ENCODE measurements around the gene C1QTNF9B. TPM values are rescaled to one million over a fixed set of nuclear protein-coding genes. Genes with fewer than 3 reads are reported as not detected.

The C1QTNF9B gene
- total and polyA plus RNA-seq, 2 of the 8 experiments (the other 6 are each of a cell fraction or from before 2014, with no cell fraction given): 0.11 TPM; not detected in 1

GRCh38 chr13:23928985-23929384 is 31.7 kb upstream of the C1QTNF9B start:
- Histone ChIP-seq H4K5ac (ENCODE audit: insufficient read length, low read depth, low read length) (no peak overlapping the region), H3K36me3 (ENCODE audit: control insufficient read depth in 2 of 4, insufficient read depth in 4 of 4, low read length in 3 of 4) (no peaks in the 10 kb centered on the region), H3K4me2 (ENCODE audit: insufficient read depth in 1 of 2, low read depth in 2 of 2, low read length in 2 of 2) (no peak overlapping the region), H3K18ac (ENCODE audit: extremely low read depth, low read length) (no peak overlapping the region), H2BK12ac (ENCODE audit: low read depth, low read length) (no peak overlapping the region), H3K14ac (ENCODE audit: insufficient read length) (no peak overlapping the region), H3K4ac (replicated peaks; ENCODE audit: insufficient read length, low read depth, low read length) (peak overlapping the region; percentile 85), H2BK20ac (ENCODE audit: low read length) (no peak overlapping the region), H2AFZ (ENCODE audit: low read length) (no peak overlapping the region), H2BK15ac (ENCODE audit: low read length) (no peak overlapping the region), H3K56ac (replicated peaks; ENCODE audit: insufficient read length, low read depth, low read length) (no peak overlapping the region), H3K9ac (replicated peaks in 1 of 4; ENCODE audit: extremely low read depth in 1 of 4, low read depth in 3 of 4, low read length in 3 of 4) (no peak overlapping the region), H3K4me3 (ENCODE audit: extremely low read depth in 1 of 4, insufficient read depth in 2 of 4, low read depth in 3 of 4, low read length in 4 of 4) (no peak overlapping the region), H3K23me2 (ENCODE audit: low read depth, low read length) (no peaks in the 10 kb centered on the region), H3K27ac (ENCODE audit: low read depth, low read length) (no peak overlapping the region), H3K23ac (ENCODE audit: insufficient read length) (no peak overlapping the region), H4K8ac (ENCODE audit: extremely low read depth, insufficient read depth, low read length) (no peak overlapping the region), H2BK5ac (ENCODE audit: low read depth, low read length) (no peak overlapping the region), H3K79me2 (ENCODE audit: control insufficient read depth in 1 of 2, insufficient read depth in 2 of 2, low read length in 2 of 2) (no peaks in the 10 kb centered on the region), H2AK5ac (ENCODE audit: low read depth, low read length) (no peak overlapping the region), H3K9me3 (ENCODE audit: insufficient read depth in 2 of 2, low read depth in 1 of 2, low read length in 1 of 2) (no peaks in the 10 kb centered on the region), H4K20me1 (replicated peaks in 1 of 2; ENCODE audit: control insufficient read depth in 1 of 2, insufficient read depth in 2 of 2, low read length in 2 of 2) (no peaks in the 10 kb centered on the region), H3K79me1 (ENCODE audit: low read depth, low read length) (no peaks in the 10 kb centered on the region), H2BK120ac (replicated peaks; ENCODE audit: low read depth, low read length) (no peak overlapping the region), H3K4me1 (replicated peaks in 1 of 4; ENCODE audit: control insufficient read depth in 3 of 4, insufficient read depth in 4 of 4, low read length in 3 of 4) (no peaks in the 10 kb centered on the region), H3K27me3 (replicated peaks in 1 of 4; ENCODE audit: control insufficient read depth in 3 of 4, extremely low read depth in 1 of 4, insufficient read depth in 3 of 4, low read length in 3 of 4) (no peaks in the 10 kb centered on the region), H4K91ac (replicated peaks; ENCODE audit: insufficient read length, low read length) (no peak overlapping the region)
- CTCF ChIA-PET (ENCODE audit: partially characterized antibody): interaction anchor here (0.6 to 1.0 kb wide), 2 partner anchors 92 to 627 kb away, joined by 3 read pairs; no protein-coding TSS in a partner anchor
- TF ChIP-seq EGR1 (IDR thresholded peaks at IDR 0.05; ENCODE audit: borderline replicate concordance, low read depth, low read length) (no peak), ATF3 (IDR thresholded peaks at IDR 0.05; ENCODE audit: insufficient read depth, low read depth, low read length) (no peak), SP1 (IDR thresholded peaks at IDR 0.05; ENCODE audit: low read depth, low read length) (no peak), SP4 (IDR thresholded peaks at IDR 0.05; ENCODE audit: low read length) (no peak), CTBP2 (IDR thresholded peaks at IDR 0.05; ENCODE audit: borderline replicate concordance, insufficient read depth, insufficient read length, low read length) (no peak), RFX5 (IDR thresholded peaks at IDR 0.05; ENCODE audit: borderline replicate concordance, low read depth, low read length) (no peak)
- FAIRE-seq (no peak), DNase-seq (ENCODE audit: low read depth in 1 of 2, low spot score in 2 of 2) (no peak)
- WGBS, 2 experiments (ENCODE audit: extremely low coverage in 1 of 2, insufficient coverage in 1 of 2, insufficient read length in 1 of 2, insufficient replicate concordance in 2 of 2, low coverage in 1 of 2, low lambda C conversion rate in 2 of 2, missing lambda C conversion rate in 1 of 2): 88% methylated on average over 2 of the region's 2 CpGs; no CpG with 5 or more reads in 1 of the 2 experiments
- POLR2A ChIA-PET (ENCODE audit: partially characterized antibody): no interaction called here
